HUES64 (cell line): Measurements from ENCODE around the gene SIK2.

Experiments
- H3K27ac ChIP-seq: 2 replicates; pipeline ENCODE4 v1.7.0; 2013; ENCODE audit warnings: low read depth, low read length, inconsistent platforms
- H3K27me3 ChIP-seq: 2 replicates; pipeline ENCODE4 v1.6.1; 2013; ENCODE audit warnings: mild to moderate bottlenecking, low read length; ENCODE audit not compliant: insufficient read depth
- H3K36me3 ChIP-seq: 2 replicates; pipeline ENCODE4 v1.6.1; 2013; ENCODE audit warnings: mild to moderate bottlenecking, low read length; ENCODE audit not compliant: insufficient read depth
- H3K4me1 ChIP-seq: 2 replicates; pipeline ENCODE4 v1.6.1; 2013; ENCODE audit warnings: mild to moderate bottlenecking, low read length, moderate library complexity; ENCODE audit not compliant: insufficient read depth
- H3K4me3 ChIP-seq: 2 replicates; pipeline ENCODE4 v1.5.1; 2013; ENCODE audit warnings: mild to moderate bottlenecking, low read length, moderate library complexity
- H3K9ac ChIP-seq: 2 replicates; pipeline ENCODE4 v1.6.1; 2013; ENCODE audit warnings: mild to moderate bottlenecking, low read depth, low read length
- H3K9me3 ChIP-seq: 2 replicates; pipeline ENCODE4 v1.6.1; 2013; ENCODE audit warnings: low read depth, low read length; ENCODE audit not compliant: insufficient read depth
- WGBS: fragments of 150-250, 120-280 bp; methylation state at CpG from one replicate; pipeline ENCODE4 v1.1.7; 2013; ENCODE audit warnings: missing lambda C conversion rate; 5-methylcytosine and 5-hydroxymethylcytosine counted together

Gene SIK2

DNA sequence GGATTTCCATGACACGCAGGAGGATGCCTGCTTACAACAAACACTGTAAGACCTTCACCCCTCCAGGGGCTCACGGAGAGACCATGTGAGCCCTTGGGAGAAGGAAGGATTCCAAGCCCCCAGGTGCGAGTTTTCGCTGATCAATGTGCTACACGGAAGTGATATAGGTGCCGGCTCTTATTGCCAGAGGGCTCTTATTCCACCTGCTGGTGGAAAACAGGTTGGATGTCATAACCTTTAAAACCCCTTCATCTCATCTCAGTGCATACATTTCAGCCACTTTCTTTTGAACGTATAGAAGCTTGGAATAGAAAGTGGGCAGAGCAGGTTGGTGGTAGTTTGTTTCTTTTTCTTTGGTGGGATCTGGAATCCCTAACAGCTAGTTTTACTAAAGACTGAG is 35.9 kb upstream of the SIK2 start:
- peaks cover 25% of the 10 kb centered on the region for H3K4me1 ChIP-seq
- no peaks in the 10 kb centered on the region for H3K9me3 ChIP-seq
- no peak overlapping the region for H3K4me3 ChIP-seq
- H3K27ac ChIP-seq, result no peak overlapping the region
- no peak overlapping the region for H3K9ac ChIP-seq
- H3K27me3 ChIP-seq, result no peaks in the 10 kb centered on the region
- 81% methylated on average over 7 of the region's 7 CpGs for WGBS
- no peaks in the 10 kb centered on the region for H3K36me3 ChIP-seq

DNA sequence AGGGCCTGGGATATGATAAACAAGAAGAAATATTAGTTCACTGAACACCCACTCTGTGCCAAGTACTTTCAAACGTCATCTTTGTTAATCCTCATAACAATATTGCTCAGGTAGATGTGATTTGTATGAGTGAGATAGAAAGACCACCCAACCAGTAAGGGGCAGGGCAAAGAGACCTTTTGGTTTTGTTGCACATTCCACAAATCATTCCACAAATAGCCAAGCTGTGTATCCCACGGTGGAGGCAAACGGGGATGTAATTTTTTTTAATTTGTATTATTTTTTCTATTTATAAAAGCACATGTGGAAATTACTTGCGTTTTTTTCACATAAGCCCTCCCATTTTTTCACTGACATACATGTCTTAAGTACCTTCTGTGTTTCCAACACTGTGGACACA is 32.8 kb upstream of the SIK2 start:
- no peaks in the 10 kb centered on the region for H3K36me3 ChIP-seq
- H3K4me3 ChIP-seq, result no peak overlapping the region
- 87% methylated on average over 2 of the region's 4 CpGs for WGBS
- no peaks in the 10 kb centered on the region for H3K9me3 ChIP-seq
- H3K4me1 ChIP-seq, result peaks cover 4% of the 10 kb centered on the region; the same call in 1 of the 2 replicates
- H3K27ac ChIP-seq, result no peak overlapping the region
- H3K9ac ChIP-seq, result no peak overlapping the region
- H3K27me3 ChIP-seq, result no peaks in the 10 kb centered on the region

DNA sequence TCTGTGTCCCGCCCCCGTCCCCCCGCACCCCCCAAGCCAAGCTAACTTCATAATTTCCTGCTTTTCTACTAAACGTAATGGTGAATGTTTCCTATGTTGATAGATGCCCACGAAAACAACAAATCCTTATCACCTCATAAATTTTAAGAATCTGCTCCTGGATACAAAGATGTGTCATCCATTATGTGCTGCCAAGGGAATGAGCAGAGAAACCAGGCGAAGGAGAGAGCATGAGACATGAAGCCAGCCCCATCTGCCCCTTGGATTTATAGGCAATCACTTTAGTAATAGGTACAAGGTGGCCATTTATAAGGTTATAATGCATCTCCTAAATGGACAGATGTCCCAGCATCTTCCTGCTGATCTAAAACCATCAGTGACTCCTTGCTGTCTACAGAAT is 31.5 kb upstream of the SIK2 start:
- 90% methylated on average over 6 of the region's 6 CpGs for WGBS

DNA sequence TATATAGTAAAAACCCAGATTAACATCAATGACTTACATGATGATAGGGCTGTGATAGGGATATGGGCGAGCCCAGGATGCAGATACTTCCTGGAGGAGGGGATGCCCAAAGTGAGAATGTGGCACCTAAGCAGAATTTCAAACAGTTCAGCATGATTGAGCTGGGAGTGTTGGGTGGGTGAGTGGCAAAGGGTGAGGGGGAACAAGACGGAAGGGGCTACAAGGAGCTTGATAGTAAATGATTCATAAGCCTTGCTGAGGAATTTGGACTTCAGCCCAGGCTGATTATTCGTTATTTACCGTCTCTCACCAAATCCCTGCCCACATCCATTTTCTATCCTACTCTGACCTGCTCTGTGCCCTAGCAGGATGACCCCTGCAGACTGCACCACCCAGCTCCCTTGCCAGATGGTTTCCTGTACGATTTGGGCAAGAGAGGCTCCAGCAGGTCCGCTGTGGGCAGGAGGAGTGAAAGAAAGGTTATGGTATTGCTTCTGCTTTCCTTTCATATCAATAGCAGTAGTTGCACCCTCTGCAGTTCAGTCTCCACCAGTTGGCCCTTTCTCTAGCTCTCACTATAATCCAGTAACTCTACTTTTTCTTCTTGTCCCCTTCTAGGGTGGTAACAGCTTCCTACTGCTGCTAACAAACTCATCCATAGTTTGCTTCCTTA is 30.3 kb upstream of the SIK2 start:
- Histone ChIP-seq H3K4me3 (no peak overlapping the region), H3K27me3 (no peaks in the 10 kb centered on the region), H3K4me1 (no peaks in the 10 kb centered on the region; the same call in 1 of the 2 replicates), H3K9me3 (no peaks in the 10 kb centered on the region), H3K9ac (no peak overlapping the region), H3K27ac (no peak overlapping the region), H3K36me3 (no peaks in the 10 kb centered on the region)
- 91% methylated on average over 5 of the region's 6 CpGs for WGBS

More for the DNA sequence above, 31.5 kb upstream of the SIK2 start:
- H3K4me1 ChIP-seq, result peaks cover 4% of the 10 kb centered on the region; the same call in 1 of the 2 replicates
- no peaks in the 10 kb centered on the region for H3K36me3 ChIP-seq
- no peaks in the 10 kb centered on the region for H3K27me3 ChIP-seq
- H3K27ac ChIP-seq, result no peak overlapping the region
- no peak overlapping the region for H3K9ac ChIP-seq
- no peak overlapping the region for H3K4me3 ChIP-seq
- no peaks in the 10 kb centered on the region for H3K9me3 ChIP-seq

DNA sequence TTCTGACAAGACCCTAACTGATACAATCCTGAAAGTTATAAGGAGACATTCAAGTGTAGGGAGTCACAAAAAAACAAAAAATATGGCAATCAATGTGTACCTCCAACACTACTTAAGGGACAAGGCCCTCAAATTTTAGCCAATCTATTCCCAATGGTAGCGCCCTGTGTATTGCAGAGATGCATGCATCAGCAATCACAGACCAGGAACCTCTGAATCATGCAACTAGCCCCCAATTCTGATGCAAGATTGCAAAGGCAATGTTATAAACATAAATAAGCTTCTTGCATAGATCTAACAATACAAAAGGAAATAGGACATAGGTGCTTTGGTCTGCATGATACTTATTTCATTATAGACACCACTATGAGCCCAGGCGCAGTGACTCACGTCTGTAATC is 29.7 kb upstream of the SIK2 start:
- Histone ChIP-seq H3K36me3 (no peaks in the 10 kb centered on the region), H3K4me3 (no peak overlapping the region), H3K27me3 (no peaks in the 10 kb centered on the region), H3K4me1 (no peaks in the 10 kb centered on the region; the same call in 1 of the 2 replicates), H3K9me3 (no peaks in the 10 kb centered on the region), H3K27ac (no peak overlapping the region), H3K9ac (no peak overlapping the region)
- 97% methylated on average over 3 of the region's 3 CpGs for WGBS

DNA sequence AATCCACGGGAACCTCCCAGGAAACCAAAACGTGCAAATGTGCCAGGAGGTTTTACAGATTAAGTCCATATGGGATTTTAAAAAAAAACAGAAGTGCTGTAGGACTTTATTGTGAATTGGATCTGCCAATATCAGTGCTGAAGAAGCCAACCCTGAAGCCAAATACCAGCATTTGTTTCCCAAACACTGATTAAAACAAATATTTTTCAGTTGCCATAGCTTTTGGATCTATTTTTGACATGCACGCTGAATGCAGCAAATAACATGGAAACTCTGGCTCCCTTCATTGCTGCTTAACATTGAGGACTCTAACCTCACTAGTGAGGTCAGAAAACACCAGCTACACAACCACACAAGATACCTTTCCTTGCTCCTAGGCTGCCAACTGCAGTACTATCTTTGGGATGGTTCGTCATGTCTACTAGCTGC is 28.4 kb upstream of the SIK2 start:
- H3K9ac ChIP-seq, result no peak overlapping the region
- H3K27ac ChIP-seq, result no peak overlapping the region
- H3K4me1 ChIP-seq, result no peaks in the 10 kb centered on the region; the same call in 1 of the 2 replicates
- WGBS, result 93% methylated on average over 4 of the region's 4 CpGs
- no peaks in the 10 kb centered on the region for H3K27me3 ChIP-seq
- H3K4me3 ChIP-seq, result no peak overlapping the region
- H3K36me3 ChIP-seq, result no peaks in the 10 kb centered on the region
- H3K9me3 ChIP-seq, result no peaks in the 10 kb centered on the region

DNA sequence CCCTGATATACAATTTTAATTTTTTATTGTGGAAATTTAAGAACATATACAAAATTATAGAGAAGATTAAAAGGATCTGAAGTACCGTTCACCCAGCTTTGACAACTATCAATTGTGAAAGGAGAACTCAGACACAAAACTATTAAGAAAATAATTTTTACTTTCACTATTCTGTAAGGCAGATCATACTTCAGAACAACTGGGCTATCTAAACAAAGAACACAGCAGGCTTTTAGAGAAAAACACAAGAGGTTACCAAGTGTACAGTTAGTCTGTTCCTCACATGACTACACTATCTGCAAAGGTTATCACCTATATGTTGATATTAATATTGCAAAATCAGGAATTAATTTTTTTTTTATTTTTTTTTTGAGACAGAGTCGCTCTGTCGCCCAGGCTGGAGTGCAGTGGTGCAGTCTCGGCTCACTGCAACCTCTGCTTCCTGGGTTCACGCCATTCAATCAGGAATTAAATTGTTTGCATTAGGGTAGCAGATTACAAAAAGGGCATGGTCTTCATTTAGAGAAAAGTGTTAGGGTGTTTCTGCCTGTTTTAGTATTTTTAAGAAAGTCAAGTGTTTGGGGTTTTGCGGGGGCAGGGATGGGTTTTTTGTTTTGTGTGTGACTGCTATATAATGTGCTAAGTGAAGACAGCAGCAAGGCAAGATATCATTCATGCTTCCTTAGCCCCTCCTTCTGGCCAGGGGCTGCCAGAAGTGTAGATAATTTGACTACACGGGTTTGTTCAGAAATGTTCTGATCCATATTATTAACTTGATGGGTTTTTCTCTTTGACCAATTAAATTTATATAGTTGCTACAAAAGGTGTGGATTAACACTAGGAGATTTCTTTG is 27.6 kb upstream of the SIK2 start:
- H3K4me3 ChIP-seq, result no peak overlapping the region
- no peaks in the 10 kb centered on the region for H3K9me3 ChIP-seq
- H3K27me3 ChIP-seq, result no peaks in the 10 kb centered on the region
- no peaks in the 10 kb centered on the region; the same call in 1 of the 2 replicates for H3K4me1 ChIP-seq
- H3K9ac ChIP-seq, result no peak overlapping the region
- 87% methylated on average over 6 of the region's 7 CpGs for WGBS
- H3K36me3 ChIP-seq, result no peaks in the 10 kb centered on the region
- no peak overlapping the region for H3K27ac ChIP-seq

DNA sequence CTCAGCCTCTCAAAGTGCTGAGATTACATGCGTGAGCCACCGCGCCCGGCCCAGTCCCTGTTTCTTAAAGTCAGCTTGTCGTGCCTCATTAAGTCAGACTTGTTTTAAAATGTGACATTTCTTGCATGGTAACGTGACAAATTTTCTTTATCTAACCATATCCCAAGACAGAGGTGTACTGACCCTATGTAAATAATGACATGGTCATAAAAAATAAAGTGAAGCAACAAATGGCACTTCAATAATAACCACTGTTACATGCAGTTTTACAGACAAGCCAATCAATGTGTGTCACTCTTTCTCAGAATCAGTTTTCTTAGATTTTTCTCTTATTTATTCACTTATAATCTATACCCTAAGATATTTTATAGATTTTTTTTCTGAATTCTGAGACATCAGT is 26.5 kb upstream of the SIK2 start:
- WGBS, result 96% methylated on average over 5 of the region's 6 CpGs
- no peak overlapping the region for H3K27ac ChIP-seq

DNA sequence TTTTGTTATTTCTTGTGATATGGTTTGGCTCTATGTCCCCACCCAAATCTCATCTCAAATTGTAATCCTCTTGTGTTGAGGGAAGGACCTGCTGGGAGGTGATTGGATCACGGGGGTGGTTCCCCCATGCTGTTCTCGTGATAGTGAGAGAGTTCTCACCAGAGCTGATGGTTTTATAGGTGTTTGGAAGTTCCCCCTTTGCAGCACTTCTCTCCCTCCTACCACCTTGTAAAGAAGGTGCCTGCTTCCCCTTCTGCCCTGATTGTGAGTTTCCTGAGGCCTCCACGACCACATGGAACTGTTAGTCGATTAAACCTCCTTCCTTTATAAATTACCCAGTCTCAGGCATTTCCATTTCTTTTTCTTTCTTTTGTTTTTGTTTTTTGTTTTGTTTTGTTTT is 24.4 kb upstream of the SIK2 start:
- H3K9me3 ChIP-seq, result no peaks in the 10 kb centered on the region
- H3K4me1 ChIP-seq, result no peaks in the 10 kb centered on the region; the same call in 1 of the 2 replicates
- no peaks in the 10 kb centered on the region for H3K36me3 ChIP-seq
- H3K4me3 ChIP-seq, result no peak overlapping the region
- no peak overlapping the region for H3K9ac ChIP-seq
- H3K27ac ChIP-seq, result no peak overlapping the region
- WGBS, result 88% methylated on average over 2 of the region's 4 CpGs
- no peaks in the 10 kb centered on the region for H3K27me3 ChIP-seq

More for the DNA sequence above, 26.5 kb upstream of the SIK2 start:
- no peaks in the 10 kb centered on the region for H3K9me3 ChIP-seq
- no peaks in the 10 kb centered on the region; the same call in 1 of the 2 replicates for H3K4me1 ChIP-seq
- no peaks in the 10 kb centered on the region for H3K27me3 ChIP-seq
- no peaks in the 10 kb centered on the region for H3K36me3 ChIP-seq
- H3K9ac ChIP-seq, result no peak overlapping the region
- no peak overlapping the region for H3K4me3 ChIP-seq

DNA sequence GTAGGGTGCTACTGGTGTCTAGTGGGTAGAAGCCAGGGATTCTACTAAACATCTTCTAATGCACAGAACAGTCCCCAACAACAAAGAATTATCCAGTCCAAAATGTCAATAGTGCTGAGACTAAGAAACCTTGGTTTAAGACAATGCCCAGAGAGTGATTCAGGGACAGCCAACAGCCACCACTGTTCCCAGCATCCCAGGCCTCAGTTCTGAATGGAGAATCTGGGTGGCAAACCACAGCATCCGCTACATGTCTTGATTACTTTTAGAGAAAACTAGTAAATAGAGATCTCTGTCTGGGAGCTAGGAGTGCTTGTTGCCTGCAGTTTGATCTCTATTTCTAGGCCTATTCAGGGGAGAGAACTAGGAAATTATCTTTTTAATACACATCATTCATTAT is 20.9 kb upstream of the SIK2 start:
- no peak overlapping the region for H3K27ac ChIP-seq

DNA sequence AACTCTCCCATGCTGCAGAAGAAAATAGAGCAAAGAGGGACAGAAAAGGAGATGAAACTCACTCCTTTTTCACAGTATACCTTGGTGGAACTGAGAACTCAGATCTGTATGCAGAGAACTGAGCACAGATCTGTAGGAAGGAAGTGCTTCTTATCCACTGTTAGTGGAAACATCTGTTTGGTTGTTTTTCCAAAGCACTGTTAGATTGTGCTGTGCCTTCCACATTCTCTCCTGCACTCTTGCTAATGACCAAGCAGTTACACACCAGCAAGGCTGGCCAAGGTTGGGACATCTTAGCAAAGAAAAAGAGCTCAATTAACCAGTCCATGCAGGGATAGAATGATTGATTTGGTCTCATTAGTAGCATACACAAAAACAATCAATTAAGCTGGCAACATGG is 20.1 kb upstream of the SIK2 start:
- H3K9ac ChIP-seq, result no peak overlapping the region
- no peaks in the 10 kb centered on the region for H3K4me1 ChIP-seq
- H3K9me3 ChIP-seq, result no peaks in the 10 kb centered on the region
- H3K27me3 ChIP-seq, result no peaks in the 10 kb centered on the region
- H3K27ac ChIP-seq, result no peak overlapping the region
- H3K4me3 ChIP-seq, result no peak overlapping the region
- no peaks in the 10 kb centered on the region for H3K36me3 ChIP-seq

More for the DNA sequence above, 20.9 kb upstream of the SIK2 start:
- no peaks in the 10 kb centered on the region for H3K27me3 ChIP-seq
- WGBS, result 100% methylated on average over 1 of the region's 1 CpG
- no peak overlapping the region for H3K9ac ChIP-seq
- H3K9me3 ChIP-seq, result no peaks in the 10 kb centered on the region
- no peaks in the 10 kb centered on the region for H3K4me1 ChIP-seq
- H3K36me3 ChIP-seq, result no peaks in the 10 kb centered on the region
- H3K4me3 ChIP-seq, result no peak overlapping the region
